ENCODE measurements around the gene MOK. TPM values are rescaled to one million over a fixed set of nuclear protein-coding genes. Genes with fewer than 3 reads are reported as not detected.
"Not testable (repeated sequence)": the region's sequence is repeated elsewhere in the genome, so short reads cannot be mapped to it uniquely, and the experiment has no call there.

The MOK gene
- total RNA-seq, 1 donor from 2014 or later: 7.6 TPM

- no peak for DNase-seq
- Mint-ChIP-seq H3K36me3 (ENCODE audit: low read depth) (no peaks in the 10 kb centered on the region), H3K27ac (no peak overlapping the region), H3K4me1 (no peaks in the 10 kb centered on the region), H3K9me3 (no peaks in the 10 kb centered on the region), H3K27me3 (peaks cover 2% of the 10 kb centered on the region), H3K4me3 (no peak overlapping the region)
- intact Hi-C loops (cut with micrococcal nuclease): no loop called here
Observed at GRCh38 chr14:102256716-102257115, 48.2 kb downstream of the MOK start.

- DNase-seq: no peak
- H3K9me3 Mint-ChIP-seq: no peaks in the 10 kb centered on the region
- intact Hi-C loops (cut with micrococcal nuclease): no loop called here
- no peak overlapping the region for H3K4me3 Mint-ChIP-seq
- no peaks in the 10 kb centered on the region for H3K36me3 Mint-ChIP-seq (ENCODE audit: low read depth)
- peaks cover 2% of the 10 kb centered on the region for H3K27me3 Mint-ChIP-seq
- no peak overlapping the region for H3K27ac Mint-ChIP-seq
- H3K4me1 Mint-ChIP-seq: no peaks in the 10 kb centered on the region
Observed at GRCh38 chr14:102255401-102256190, 49.4 kb downstream of the MOK start.

- H3K4me1 Mint-ChIP-seq: no peaks in the 10 kb centered on the region
- no peak overlapping the region for H3K4me3 Mint-ChIP-seq
- H3K27ac Mint-ChIP-seq: no peak overlapping the region
- H3K9me3 Mint-ChIP-seq: no peaks in the 10 kb centered on the region
- no peaks in the 10 kb centered on the region for H3K36me3 Mint-ChIP-seq (ENCODE audit: low read depth)
- no peaks in the 10 kb centered on the region for H3K27me3 Mint-ChIP-seq
- no peak for DNase-seq
- intact Hi-C loops (cut with micrococcal nuclease): no loop called here
Observed at GRCh38 chr14:102252834-102253801, 51.8 kb downstream of the MOK start.

- H3K36me3 Mint-ChIP-seq (ENCODE audit: low read depth): no peaks in the 10 kb centered on the region
- H3K27me3 Mint-ChIP-seq: no peaks in the 10 kb centered on the region
Observed at GRCh38 chr14:102251161-102251560, 53.8 kb downstream of the MOK start.

GRCh38 chr14:102250636-102251035 is 54.3 kb downstream of the MOK start:
- Mint-ChIP-seq H3K9me3 (no peaks in the 10 kb centered on the region), H3K27ac (no peak overlapping the region), H3K4me3 (no peak overlapping the region), H3K4me1 (no peaks in the 10 kb centered on the region), H3K36me3 (ENCODE audit: low read depth) (no peaks in the 10 kb centered on the region), H3K27me3 (no peaks in the 10 kb centered on the region)
- intact Hi-C loops (cut with micrococcal nuclease): no loop called here
- no peak for DNase-seq

More at GRCh38 chr14:102251161-102251560, 53.8 kb downstream of the MOK start:
- intact Hi-C loops (cut with micrococcal nuclease): no loop called here
- H3K27ac Mint-ChIP-seq: no peak overlapping the region
- H3K4me1 Mint-ChIP-seq: no peaks in the 10 kb centered on the region
- no peak overlapping the region for H3K4me3 Mint-ChIP-seq
- H3K9me3 Mint-ChIP-seq: no peaks in the 10 kb centered on the region
- no peak for DNase-seq

DNA sequence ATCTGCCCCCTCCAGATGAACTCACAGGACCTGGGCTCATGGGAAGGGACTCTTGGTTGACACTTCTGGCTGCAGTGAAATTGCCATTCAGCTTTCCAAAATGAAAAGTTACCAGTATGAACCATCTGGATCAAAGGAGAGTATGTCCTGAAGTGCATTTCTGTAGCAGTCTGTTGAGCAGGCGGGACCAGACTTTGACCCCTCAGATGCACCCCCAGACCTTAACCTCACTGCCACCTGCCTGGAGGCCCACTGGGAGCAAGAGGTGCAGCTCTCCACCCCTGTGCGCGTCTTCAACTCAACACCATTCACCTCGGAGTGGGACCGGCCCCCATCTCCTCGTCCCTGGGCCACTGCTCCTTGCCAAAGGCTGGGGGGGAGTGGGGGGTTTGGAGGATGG is 55.0 kb downstream of the MOK start:
- intact Hi-C loops (cut with micrococcal nuclease): no loop called here
- H3K4me3 Mint-ChIP-seq: no peak overlapping the region
- no peak for DNase-seq
- H3K4me1 Mint-ChIP-seq: no peaks in the 10 kb centered on the region
- H3K36me3 Mint-ChIP-seq (ENCODE audit: low read depth): no peaks in the 10 kb centered on the region
- H3K27ac Mint-ChIP-seq: no peak overlapping the region
- no peaks in the 10 kb centered on the region for H3K9me3 Mint-ChIP-seq
- H3K27me3 Mint-ChIP-seq: no peaks in the 10 kb centered on the region

- H3K4me1 Mint-ChIP-seq: no peaks in the 10 kb centered on the region
- intact Hi-C loops (cut with micrococcal nuclease): no loop called here
- no peak overlapping the region for H3K27ac Mint-ChIP-seq
- no peaks in the 10 kb centered on the region for H3K36me3 Mint-ChIP-seq (ENCODE audit: low read depth)
- H3K4me3 Mint-ChIP-seq: no peak overlapping the region
- H3K27me3 Mint-ChIP-seq: no peaks in the 10 kb centered on the region
- no peaks in the 10 kb centered on the region for H3K9me3 Mint-ChIP-seq
- no peak for DNase-seq
Observed at GRCh38 chr14:102249041-102249440, 55.9 kb downstream of the MOK start.

GRCh38 chr14:102248121-102248520 is 56.8 kb downstream of the MOK start:
- no peak overlapping the region for H3K4me3 Mint-ChIP-seq
- H3K4me1 Mint-ChIP-seq: no peaks in the 10 kb centered on the region
- H3K27ac Mint-ChIP-seq: no peak overlapping the region
- H3K36me3 Mint-ChIP-seq (ENCODE audit: low read depth): no peaks in the 10 kb centered on the region
- no peaks in the 10 kb centered on the region for H3K27me3 Mint-ChIP-seq
- no peak for DNase-seq
- no peaks in the 10 kb centered on the region for H3K9me3 Mint-ChIP-seq
- intact Hi-C loops (cut with micrococcal nuclease): no loop called here

GRCh38 chr14:102246071-102246470 is 58.9 kb downstream of the MOK start:
- intact Hi-C loops (cut with micrococcal nuclease): no loop called here
- H3K27me3 Mint-ChIP-seq: no peaks in the 10 kb centered on the region
- no peaks in the 10 kb centered on the region for H3K9me3 Mint-ChIP-seq
- H3K4me3 Mint-ChIP-seq: no peak overlapping the region
- no peak overlapping the region for H3K27ac Mint-ChIP-seq
- no peaks in the 10 kb centered on the region for H3K36me3 Mint-ChIP-seq (ENCODE audit: low read depth)
- H3K4me1 Mint-ChIP-seq: no peaks in the 10 kb centered on the region
- DNase-seq: no peak

DNA sequence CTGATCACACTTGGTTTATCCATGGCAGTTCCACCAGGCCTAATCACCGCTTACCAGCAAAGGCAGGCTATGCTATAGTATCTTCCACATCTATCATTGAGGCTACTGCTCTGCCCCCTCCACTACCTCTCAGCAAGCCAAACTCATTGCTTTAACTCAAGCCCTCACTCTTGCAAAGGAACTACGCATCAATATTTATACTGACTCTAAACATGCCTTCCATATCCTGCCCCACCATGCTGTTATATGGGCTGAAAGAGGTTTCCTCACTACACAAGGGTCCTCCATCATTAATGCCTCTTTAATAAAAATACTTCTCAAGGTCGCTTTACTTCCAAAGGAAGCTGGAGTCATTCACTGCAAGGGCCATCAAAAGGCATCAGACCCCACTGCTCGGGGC is 61.2 kb downstream of the MOK start:
- H3K27ac Mint-ChIP-seq; DNase-seq; H3K9me3 Mint-ChIP-seq; H3K36me3 Mint-ChIP-seq (ENCODE audit: low read depth); H3K4me3 Mint-ChIP-seq; H3K27me3 Mint-ChIP-seq; H3K4me1 Mint-ChIP-seq; intact Hi-C loops (cut with micrococcal nuclease): not testable (repeated sequence)

GRCh38 chr14:102241147-102241546 is 63.8 kb downstream of the MOK start:
- H3K27me3 Mint-ChIP-seq: peaks cover 2% of the 10 kb centered on the region
- H3K4me3 Mint-ChIP-seq: no peak overlapping the region
- H3K9me3 Mint-ChIP-seq: no peaks in the 10 kb centered on the region
- H3K27ac Mint-ChIP-seq: no peak overlapping the region
- no peaks in the 10 kb centered on the region for H3K36me3 Mint-ChIP-seq (ENCODE audit: low read depth)
- DNase-seq: no peak
- intact Hi-C loops (cut with micrococcal nuclease): no loop called here
- H3K4me1 Mint-ChIP-seq: no peaks in the 10 kb centered on the region

- H3K27me3 Mint-ChIP-seq; H3K36me3 Mint-ChIP-seq (ENCODE audit: low read depth); DNase-seq; H3K4me3 Mint-ChIP-seq; H3K9me3 Mint-ChIP-seq; intact Hi-C loops (cut with micrococcal nuclease); H3K4me1 Mint-ChIP-seq; H3K27ac Mint-ChIP-seq: not testable (repeated sequence)
Observed at GRCh38 chr14:102240481-102240880, 64.5 kb downstream of the MOK start.

DNA sequence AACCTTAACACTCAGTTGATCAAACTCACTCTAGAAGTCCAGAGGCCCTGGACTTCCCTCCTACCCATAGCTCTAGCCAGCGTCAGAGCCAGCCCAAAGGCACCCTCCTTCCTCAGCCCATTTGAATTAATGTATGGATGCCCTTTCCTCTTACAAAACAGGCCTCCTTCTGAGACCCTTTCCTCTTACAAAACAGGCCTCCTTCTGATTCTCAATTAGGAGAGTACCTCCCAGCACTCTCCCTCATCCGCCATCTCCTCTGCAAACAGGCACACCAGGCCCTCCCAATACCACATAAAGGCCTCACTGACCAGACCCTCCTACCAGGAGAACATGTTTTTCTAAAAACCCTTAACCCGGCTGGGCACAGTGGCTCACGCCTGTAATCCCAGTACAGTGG is 65.7 kb downstream of the MOK start:
- intact Hi-C loops (cut with micrococcal nuclease): no loop called here
- Mint-ChIP-seq H3K27me3 (peaks cover 2% of the 10 kb centered on the region), H3K4me1 (no peaks in the 10 kb centered on the region), H3K4me3 (no peak overlapping the region), H3K36me3 (ENCODE audit: low read depth) (no peaks in the 10 kb centered on the region), H3K27ac (no peak overlapping the region), H3K9me3 (no peaks in the 10 kb centered on the region)
- DNase-seq: no peak

GRCh38 chr14:102238766-102239165 is 66.2 kb downstream of the MOK start:
- H3K27me3 Mint-ChIP-seq: peaks cover 2% of the 10 kb centered on the region
- H3K4me3 Mint-ChIP-seq: no peak overlapping the region
- intact Hi-C loops (cut with micrococcal nuclease): no loop called here
- H3K9me3 Mint-ChIP-seq: no peaks in the 10 kb centered on the region
- no peak for DNase-seq
- H3K27ac Mint-ChIP-seq: no peak overlapping the region
- H3K4me1 Mint-ChIP-seq: no peaks in the 10 kb centered on the region
- H3K36me3 Mint-ChIP-seq (ENCODE audit: low read depth): no peaks in the 10 kb centered on the region
